OCI-LY7 (cell line): ENCODE results near the gene AUTS2. TPM values are rescaled to one million over a fixed set of nuclear protein-coding genes. Genes with fewer than 3 reads are reported as not detected.

Experiments
- BruUV-seq: library from RNA; stranded (reverse); fragments of 400-500 nt; replicated peaks from 2 replicates; lab custom pipeline; 2021; lab: Mats Ljungman, UMichigan
- CTCF ChIA-PET: fragments of 300-600 bp; sonication (Branson Sonifier 250); formaldehyde crosslinking; loops from one replicate; lab custom pipeline; 2022; ENCODE audit warnings: antibody characterized with exemption; ENCODE audit not compliant: unreplicated experiment; lab: Charles Lee
- POLR2A ChIA-PET: fragments of 300-600 bp; sonication (Branson Sonifier 250); formaldehyde crosslinking; loops from one replicate; lab custom pipeline; 2022; ENCODE audit warnings: antibody characterized with exemption; lab: Charles Lee
- DNase-seq: peaks from one replicate; pipeline ENCODE4 v3.0.0-alpha.2; 2015; ENCODE audit warnings: low spot score
- H2AFZ ChIP-seq: fragments of 200-600 bp; sonication (generic), shearing (Covaris generic); 2 replicates; pipeline ENCODE4 v1.6.1; 2014; ENCODE audit warnings: mild to moderate bottlenecking, antibody characterized with exemption, low read length, moderate library complexity
- H3K27ac ChIP-seq: fragments of 200-600 bp; sonication (generic); 2 replicates; pipeline ENCODE4 v1.5.1; 2014; ENCODE audit warnings: mixed run types, low read depth, mild to moderate bottlenecking, moderate library complexity, low read length, inconsistent platforms; ENCODE audit not compliant: poor library complexity, severe bottlenecking
- H3K36me3 ChIP-seq: fragments of 200-600 bp; sonication (generic); 2 replicates; pipeline ENCODE4 v1.6.1; 2014; ENCODE audit warnings: mild to moderate bottlenecking, antibody characterized with exemption, low read length, moderate library complexity, mixed read lengths; ENCODE audit not compliant: insufficient read depth
- H3K4me1 ChIP-seq: fragments of 200-600 bp; sonication (generic); 2 replicates; pipeline ENCODE4 v1.5.1; 2014; ENCODE audit warnings: mild to moderate bottlenecking, low read length; ENCODE audit not compliant: insufficient read depth, poor library complexity, severe bottlenecking
- H3K4me2 ChIP-seq: fragments of 200-600 bp; sonication (generic); 2 replicates; pipeline ENCODE4 v1.6.1; 2014; ENCODE audit warnings: mild to moderate bottlenecking, low read length
- H3K4me3 ChIP-seq: fragments of 200-600 bp; sonication (generic); 2 replicates; pipeline ENCODE4 v1.5.1; 2014; ENCODE audit warnings: mild to moderate bottlenecking, low read depth, low read length; ENCODE audit not compliant: poor library complexity, severe bottlenecking
- H3K79me2 ChIP-seq: fragments of 200-600 bp; sonication (generic); 2 replicates; pipeline ENCODE4 v1.6.1; 2016; ENCODE audit warnings: low read depth, mild to moderate bottlenecking, low read length, moderate library complexity, mixed read lengths; ENCODE audit not compliant: insufficient read depth
- H3K9me2 ChIP-seq: fragments of 200-600 bp; sonication (generic); 2 replicates; pipeline ENCODE4 v1.6.1; 2016; ENCODE audit warnings: mild to moderate bottlenecking, low read length, mixed read lengths; ENCODE audit not compliant: insufficient read depth
- H3K9me3 ChIP-seq: fragments of 200-600 bp; sonication (generic); 2 replicates; pipeline ENCODE4 v1.6.1; 2014; ENCODE audit warnings: mild to moderate bottlenecking, mixed run types, low read length, mixed read lengths
- H4K20me1 ChIP-seq: fragments of 200-600 bp; sonication (generic); 2 replicates; pipeline ENCODE4 v1.6.1; 2014; ENCODE audit warnings: mild to moderate bottlenecking, antibody characterized with exemption, low read length, moderate library complexity, mixed read lengths; ENCODE audit not compliant: insufficient read depth
- CTCF ChIP-seq: fragments of 200-600 bp; sonication (generic); conservative IDR thresholded peaks from 2 replicates; pipeline ENCODE4 v1.5.1; 2014; ENCODE audit warnings: mild to moderate bottlenecking, antibody characterized with exemption, low read length, moderate library complexity, mixed read lengths
- EZH2phosphoT487 ChIP-seq: fragments of 200-600 bp; sonication (generic); IDR thresholded peaks from 2 replicates; pipeline ENCODE4 v1.6.1; 2018; ENCODE audit warnings: low read depth, borderline replicate concordance, mild to moderate bottlenecking, mixed run types, antibody characterized with exemption, low read length, moderate library complexity, mixed read lengths
- intact Hi-C: fragments of 100-400 bp; cut with micrococcal nuclease; formaldehyde crosslinking; loops from one replicate; pipeline ENCODE4 v1.10.0; 2022; ENCODE audit not compliant: unreplicated experiment
- total RNA-seq, 2 experiments: library from RNA; depleted of rRNA in 1 of 2; stranded (reverse); fragments of >200 nt in 1 of 2; shearing (Covaris generic) in 1 of 2; gene quantifications; 2 replicates each; pipeline ENCODE4 v1.2.3, GENCODE V29; 2014 to 2022

Gene AUTS2
- total RNA-seq, 2 experiments from 2014 or later = 37.9 to 78.5 TPM

DNA sequence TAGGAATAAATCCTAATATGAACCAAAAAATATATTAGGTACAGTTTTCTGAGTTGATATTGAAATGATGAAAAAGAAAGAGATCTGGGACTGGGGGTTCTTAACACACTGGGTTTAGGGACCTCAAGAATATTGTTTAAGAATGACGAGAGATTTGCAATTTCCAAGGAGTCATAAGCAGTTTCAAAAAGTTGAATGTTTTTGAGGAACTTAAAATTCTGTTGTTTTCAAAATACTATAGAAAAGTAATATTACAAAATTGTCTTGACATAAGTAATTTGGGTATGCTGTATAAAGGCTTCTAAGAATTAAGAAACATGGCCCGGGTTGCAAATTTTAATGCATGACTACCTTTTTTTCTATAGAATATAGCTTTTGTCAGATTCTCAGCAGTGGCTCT is 88.1 kb downstream of the AUTS2 start:
- Histone ChIP-seq H2AFZ (no peak overlapping the region), H3K4me3 (no peak overlapping the region), H3K27ac (no peak overlapping the region), H3K36me3 (peaks cover 14% of the 10 kb centered on the region), H3K79me2 (peaks cover 91% of the 10 kb centered on the region), H3K9me3 (no peaks in the 10 kb centered on the region; the same call in 1 of the 2 replicates), H3K9me2 (no peaks in the 10 kb centered on the region), H3K4me2 (no peak overlapping the region), H4K20me1 (no peaks in the 10 kb centered on the region), H3K4me1 (peaks cover 83% of the 10 kb centered on the region)
- DNase-seq = no peak
- CTCF ChIA-PET = no interaction called here
- no TSS peak for BruUV-seq
- TF ChIP-seq EZH2phosphoT487 (no peak), CTCF (no peak)
- intact Hi-C loops = no loop called here
- POLR2A ChIA-PET = interaction anchor here (1.0 to 1.5 kb wide), 3 partner anchors 11 to 354 kb away, joined by 3 to 5 read pairs (median 3); no protein-coding TSS in a partner anchor

- no peaks in the 10 kb centered on the region for H3K9me2 ChIP-seq
- no peak for TF ChIP-seq CTCF
- no peak for TF ChIP-seq EZH2phosphoT487
- CTCF ChIA-PET = no interaction called here
- no peaks in the 10 kb centered on the region for H4K20me1 ChIP-seq
- intact Hi-C loops = no loop called here
- H3K9me3 ChIP-seq = no peaks in the 10 kb centered on the region; the same call in 1 of the 2 replicates
- no peak overlapping the region for H3K4me2 ChIP-seq
- no peak for DNase-seq
- H3K27ac ChIP-seq = no peak overlapping the region
- peaks cover 87% of the 10 kb centered on the region for H3K79me2 ChIP-seq
- H3K4me3 ChIP-seq = no peak overlapping the region
- POLR2A ChIA-PET = interaction anchor here (0.6 to 5.1 kb wide), 7 partner anchors 9 to 127 kb away, joined by 3 to 35 read pairs (median 3); no protein-coding TSS in a partner anchor
- H3K36me3 ChIP-seq = peaks cover 16% of the 10 kb centered on the region
- H2AFZ ChIP-seq = no peak overlapping the region
- peaks cover 84% of the 10 kb centered on the region for H3K4me1 ChIP-seq
- no TSS peak for BruUV-seq
Measured at GRCh38 chr7:69687739-69688433, 89.6 kb downstream of the AUTS2 start.

- BruUV-seq = no TSS peak
- intact Hi-C loops = loop anchor here (5.0 to 10.0 kb wide), 3 partner anchors 344 to 1004 kb away; no protein-coding TSS in a partner anchor
- H4K20me1 ChIP-seq = no peaks in the 10 kb centered on the region
- CTCF ChIA-PET = no interaction called here
- DNase-seq = no peak
- H3K9me3 ChIP-seq = no peaks in the 10 kb centered on the region; the same call in 1 of the 2 replicates
- peaks cover 89% of the 10 kb centered on the region for H3K4me1 ChIP-seq
- H3K4me2 ChIP-seq = no peak overlapping the region
- H3K36me3 ChIP-seq = peaks cover 16% of the 10 kb centered on the region
- no peaks in the 10 kb centered on the region for H3K9me2 ChIP-seq
- H3K4me3 ChIP-seq = no peak overlapping the region
- POLR2A ChIA-PET = interaction anchor here (0.7 to 5.1 kb wide), 5 partner anchors 12 to 86 kb away, joined by 3 to 35 read pairs (median 6); no protein-coding TSS in a partner anchor
- no peak overlapping the region for H2AFZ ChIP-seq
- H3K27ac ChIP-seq = no peak overlapping the region
- no peak for TF ChIP-seq EZH2phosphoT487
- no peak for TF ChIP-seq CTCF
- peaks cover 85% of the 10 kb centered on the region for H3K79me2 ChIP-seq
Measured at GRCh38 chr7:69690329-69690728, 92.1 kb downstream of the AUTS2 start.
